ENCODE results near the gene PGBD5. TPM values are rescaled to one million over a fixed set of nuclear protein-coding genes. Genes with fewer than 3 reads are reported as not detected.

PGBD5 gene
- total RNA-seq, 2 experiments from 2014 or later: not detected

DNA sequence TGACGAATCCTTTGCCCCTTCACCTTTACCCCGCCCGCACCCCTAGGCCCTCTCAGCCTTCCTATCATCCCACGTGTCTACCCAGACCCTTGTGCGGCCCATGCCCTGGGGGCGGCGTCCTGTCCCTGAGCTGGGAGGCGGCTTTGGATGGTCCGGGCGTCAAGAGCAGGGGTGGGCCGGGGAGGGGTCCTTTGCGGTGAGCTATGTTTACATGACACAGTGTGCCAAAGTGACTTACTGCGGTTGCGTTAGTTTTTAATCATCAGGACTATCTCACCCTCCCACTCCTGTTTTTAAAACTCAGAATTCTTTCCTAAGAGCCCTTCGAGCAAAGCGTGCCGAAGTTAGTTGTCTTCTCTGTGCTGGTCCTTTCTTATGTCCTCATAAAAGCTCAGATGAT, 144.6 kb downstream of the PGBD5 start:
- CTCF ChIA-PET (ENCODE audit: unreplicated experiment): interaction anchor here (0.7 kb wide), 1 partner anchor 148 kb away, joined by 3 read pairs; no protein-coding TSS in a partner anchor
- Histone ChIP-seq H3K9me2 (ENCODE audit: insufficient read depth, low read length) (no peaks in the 10 kb centered on the region), H3K4me2 (ENCODE audit: low read length) (no peak overlapping the region; the same call in 1 of the 2 replicates), H2AFZ (ENCODE audit: low read length) (no peak overlapping the region), H3K27ac (ENCODE audit: low read depth, low read length, poor library complexity, severe bottlenecking) (peak overlapping the region; percentile 9), H3K36me3 (ENCODE audit: insufficient read depth, low read length) (peaks cover 11% of the 10 kb centered on the region; the same call in 1 of the 2 replicates), H3K4me1 (ENCODE audit: insufficient read depth, low read length, poor library complexity, severe bottlenecking) (peaks cover 39% of the 10 kb centered on the region), H3K79me2 (ENCODE audit: insufficient read depth, low read depth, low read length) (no peaks in the 10 kb centered on the region), H3K4me3 (ENCODE audit: low read depth, low read length, poor library complexity, severe bottlenecking) (no peak overlapping the region), H4K20me1 (ENCODE audit: insufficient read depth, low read length) (no peaks in the 10 kb centered on the region), H3K9me3 (ENCODE audit: low read length) (no peaks in the 10 kb centered on the region)
- no peak for TF ChIP-seq EZH2phosphoT487 (IDR thresholded peaks at IDR 0.05; ENCODE audit: borderline replicate concordance, low read depth, low read length)
- TF ChIP-seq, protein P1, sequence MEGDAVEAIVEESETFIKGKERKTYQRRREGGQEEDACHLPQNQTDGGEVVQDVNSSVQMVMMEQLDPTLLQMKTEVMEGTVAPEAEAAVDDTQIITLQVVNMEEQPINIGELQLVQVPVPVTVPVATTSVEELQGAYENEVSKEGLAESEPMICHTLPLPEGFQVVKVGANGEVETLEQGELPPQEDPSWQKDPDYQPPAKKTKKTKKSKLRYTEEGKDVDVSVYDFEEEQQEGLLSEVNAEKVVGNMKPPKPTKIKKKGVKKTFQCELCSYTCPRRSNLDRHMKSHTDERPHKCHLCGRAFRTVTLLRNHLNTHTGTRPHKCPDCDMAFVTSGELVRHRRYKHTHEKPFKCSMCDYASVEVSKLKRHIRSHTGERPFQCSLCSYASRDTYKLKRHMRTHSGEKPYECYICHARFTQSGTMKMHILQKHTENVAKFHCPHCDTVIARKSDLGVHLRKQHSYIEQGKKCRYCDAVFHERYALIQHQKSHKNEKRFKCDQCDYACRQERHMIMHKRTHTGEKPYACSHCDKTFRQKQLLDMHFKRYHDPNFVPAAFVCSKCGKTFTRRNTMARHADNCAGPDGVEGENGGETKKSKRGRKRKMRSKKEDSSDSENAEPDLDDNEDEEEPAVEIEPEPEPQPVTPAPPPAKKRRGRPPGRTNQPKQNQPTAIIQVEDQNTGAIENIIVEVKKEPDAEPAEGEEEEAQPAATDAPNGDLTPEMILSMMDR (conservative IDR thresholded peaks at IDR 0.05; ENCODE audit: low read length): no peak
- POLR2A ChIA-PET: interaction anchor here (0.6 to 0.7 kb wide), 2 partner anchors 26 to 211 kb away, joined by 3 to 5 read pairs; no protein-coding TSS in a partner anchor
- BruUV-seq (replicated peaks): no TSS peak
- intact Hi-C loops (cut with micrococcal nuclease; ENCODE audit: unreplicated experiment): no loop called here
- no peak for DNase-seq (ENCODE audit: low spot score)

GRCh38 chr1:230280906-230281413, 145.2 kb downstream of the PGBD5 start:
- H3K4me1 ChIP-seq (ENCODE audit: insufficient read depth, low read length, poor library complexity, severe bottlenecking): peaks cover 44% of the 10 kb centered on the region
- POLR2A ChIA-PET: interaction anchor here (0.6 kb wide), 1 partner anchor 211 kb away, joined by 5 read pairs; no protein-coding TSS in a partner anchor
- H2AFZ ChIP-seq (ENCODE audit: low read length): no peak overlapping the region
- intact Hi-C loops (cut with micrococcal nuclease; ENCODE audit: unreplicated experiment): no loop called here
- TF ChIP-seq, protein P1 (conservative IDR thresholded peaks at IDR 0.05; ENCODE audit: low read length): no peak
- TF ChIP-seq EZH2phosphoT487 (IDR thresholded peaks at IDR 0.05; ENCODE audit: borderline replicate concordance, low read depth, low read length): no peak
- no peak for DNase-seq (ENCODE audit: low spot score)
- H3K9me2 ChIP-seq (ENCODE audit: insufficient read depth, low read length): no peaks in the 10 kb centered on the region
- no peaks in the 10 kb centered on the region for H3K9me3 ChIP-seq (ENCODE audit: low read length)
- no peak overlapping the region for H3K27ac ChIP-seq (ENCODE audit: low read depth, low read length, poor library complexity, severe bottlenecking)
- no peak overlapping the region for H3K4me2 ChIP-seq (ENCODE audit: low read length)
- no peaks in the 10 kb centered on the region for H4K20me1 ChIP-seq (ENCODE audit: insufficient read depth, low read length)
- BruUV-seq (replicated peaks): no TSS peak
- CTCF ChIA-PET (ENCODE audit: unreplicated experiment): interaction anchor here (1.0 kb wide), 1 partner anchor 25 kb away, joined by 3 read pairs; no protein-coding TSS in a partner anchor
- no peak overlapping the region for H3K4me3 ChIP-seq (ENCODE audit: low read depth, low read length, poor library complexity, severe bottlenecking)
- no peaks in the 10 kb centered on the region for H3K79me2 ChIP-seq (ENCODE audit: insufficient read depth, low read depth, low read length)
- H3K36me3 ChIP-seq (ENCODE audit: insufficient read depth, low read length): peaks cover 17% of the 10 kb centered on the region; the same call in 1 of the 2 replicates

Data from OCI-LY7 (cell line).